Stimulated activated effector memory CD8-positive, alpha-beta T cell treated with anti-CD3 and anti-CD28 coated beads, Interleukin-12 subunit alpha, Interleukin-12 subunit beta, amount 100 ng/mL, for 72 hours (primary cell): ENCODE results near the gene CSMD2.

ENCODE experiments used
- ATAC-seq: fragments of 150-1000 bp; cut with Tn5 transposase; 2 replicates; pipeline ENCODE4 v1.10.0; 2021
- DNase-seq, 2 donors: peaks; one replicate each; pipeline ENCODE4 v3.0.0; 2021 to 2022; ENCODE audit warnings: low spot score in 2 of 2
- H3K27ac Mint-ChIP-seq: one replicate; pipeline ENCODE4 v1.8.0; 2022; ENCODE audit warnings: mild to moderate bottlenecking, mixed read lengths
- H3K36me3 Mint-ChIP-seq: one replicate; pipeline ENCODE4 v1.8.0; 2022; ENCODE audit warnings: mild to moderate bottlenecking, mixed read lengths
- H3K4me1 Mint-ChIP-seq: one replicate; pipeline ENCODE4 v1.8.0; 2022; ENCODE audit warnings: mixed read lengths
- H3K4me3 Mint-ChIP-seq: one replicate; pipeline ENCODE4 v1.8.0; 2022; ENCODE audit warnings: mild to moderate bottlenecking, mixed read lengths
- H3K9me3 Mint-ChIP-seq: one replicate; pipeline ENCODE4 v1.8.0; 2022; ENCODE audit warnings: mixed read lengths

The CSMD2 gene

DNA sequence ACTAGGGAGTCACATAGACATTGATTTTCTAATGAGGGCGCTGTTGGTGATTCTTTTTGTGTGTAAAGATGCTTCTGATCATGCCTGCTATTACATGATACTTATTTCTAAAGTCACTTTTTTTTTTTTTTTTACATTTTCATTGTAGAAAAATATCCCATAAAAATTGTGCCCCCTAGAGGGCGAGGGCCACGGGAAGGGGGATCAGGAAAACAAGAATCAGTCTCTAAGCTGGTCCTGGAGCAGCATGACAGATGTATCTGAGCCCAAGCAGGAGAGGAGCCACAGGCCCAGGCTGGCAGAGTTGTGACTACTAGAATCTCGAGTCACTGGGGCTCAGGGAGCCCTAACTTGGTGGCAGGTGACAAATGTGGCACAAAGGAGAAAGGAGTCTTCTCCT, 664.5 kb downstream of the CSMD2 start:
- H3K36me3 Mint-ChIP-seq: no peaks in the 10 kb centered on the region
- ATAC-seq: no peak
- H3K9me3 Mint-ChIP-seq: peaks cover 17% of the 10 kb centered on the region
- H3K4me1 Mint-ChIP-seq: no peaks in the 10 kb centered on the region
- no peak for DNase-seq
- H3K27ac Mint-ChIP-seq: no peak overlapping the region
- H3K4me3 Mint-ChIP-seq: no peak overlapping the region

GRCh38 chr1:33497410-33497809, 667.6 kb downstream of the CSMD2 start:
- H3K27ac Mint-ChIP-seq: no peak overlapping the region
- no peaks in the 10 kb centered on the region for H3K36me3 Mint-ChIP-seq

GRCh38 chr1:33494929-33495328, 670.1 kb downstream of the CSMD2 start:
- ATAC-seq (no peak), DNase-seq (no peak)
- H3K4me1 Mint-ChIP-seq: no peaks in the 10 kb centered on the region

More at GRCh38 chr1:33497410-33497809, 667.6 kb downstream of the CSMD2 start:
- no peaks in the 10 kb centered on the region for H3K4me1 Mint-ChIP-seq
- H3K9me3 Mint-ChIP-seq: peaks cover 30% of the 10 kb centered on the region
- no peak for DNase-seq
- no peak overlapping the region for H3K4me3 Mint-ChIP-seq
- no peak for ATAC-seq

DNA sequence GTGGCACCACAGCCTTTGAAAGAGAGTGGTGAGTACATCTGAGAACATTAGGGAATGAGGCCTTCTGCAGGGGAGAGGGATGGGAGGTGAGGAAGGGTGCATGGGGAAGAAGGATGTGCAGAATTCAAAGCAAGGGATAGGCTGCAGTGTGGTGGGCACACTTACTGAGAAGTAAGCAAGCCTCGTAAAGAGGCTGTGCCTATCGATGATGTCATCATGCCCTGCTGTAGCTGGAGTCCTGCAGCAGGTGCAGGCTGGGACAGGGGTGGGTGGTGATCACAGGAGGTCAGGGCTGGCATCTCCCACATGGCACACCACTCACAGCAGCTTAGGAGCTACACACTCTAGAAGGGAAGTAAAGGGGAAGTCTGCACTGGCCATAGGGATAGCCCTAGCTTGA, 676.4 kb downstream of the CSMD2 start:
- H3K9me3 Mint-ChIP-seq: peaks cover 12% of the 10 kb centered on the region
- H3K4me3 Mint-ChIP-seq: no peak overlapping the region
- ATAC-seq (no peak), DNase-seq (no peak)
- peaks cover 7% of the 10 kb centered on the region for H3K36me3 Mint-ChIP-seq
- no peaks in the 10 kb centered on the region for H3K4me1 Mint-ChIP-seq
- H3K27ac Mint-ChIP-seq: no peak overlapping the region

More at GRCh38 chr1:33494929-33495328, 670.1 kb downstream of the CSMD2 start:
- Mint-ChIP-seq H3K36me3 (peaks cover 7% of the 10 kb centered on the region), H3K27ac (no peak overlapping the region), H3K4me3 (no peak overlapping the region), H3K9me3 (peaks cover 30% of the 10 kb centered on the region)

DNA sequence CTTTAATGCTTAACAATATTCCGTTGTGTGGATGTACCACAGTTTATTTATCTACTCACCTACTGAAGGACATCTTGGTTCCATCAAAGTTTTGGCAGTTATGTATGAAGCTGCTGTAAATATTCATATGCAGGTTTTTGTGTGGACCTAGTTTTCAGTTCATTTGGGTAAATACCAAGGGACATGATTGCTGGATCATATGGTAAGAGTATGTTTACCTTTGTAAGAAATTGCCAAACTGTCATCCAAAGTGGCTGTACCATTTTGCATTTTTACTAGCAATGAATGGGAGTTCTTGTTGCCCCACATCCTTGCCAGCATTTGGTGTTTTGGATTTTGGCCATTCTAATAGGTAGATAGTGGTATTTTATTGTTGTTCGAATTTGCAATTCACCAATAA, 682.6 kb downstream of the CSMD2 start:
- H3K9me3 Mint-ChIP-seq: peaks cover 10% of the 10 kb centered on the region
- peaks cover 11% of the 10 kb centered on the region for H3K4me1 Mint-ChIP-seq
- no peaks in the 10 kb centered on the region for H3K36me3 Mint-ChIP-seq
- no peak for ATAC-seq
- DNase-seq: no peak
- no peak overlapping the region for H3K4me3 Mint-ChIP-seq
- H3K27ac Mint-ChIP-seq: no peak overlapping the region

- H3K9me3 Mint-ChIP-seq: no peaks in the 10 kb centered on the region
- no peaks in the 10 kb centered on the region for H3K36me3 Mint-ChIP-seq
- H3K4me1 Mint-ChIP-seq: peaks cover 31% of the 10 kb centered on the region
- no peak for ATAC-seq
- no peak for DNase-seq
- H3K27ac Mint-ChIP-seq: no peak overlapping the region
- H3K4me3 Mint-ChIP-seq: no peak overlapping the region
These were observed 687.6 kb downstream of the CSMD2 start for GRCh38 chr1:33477451-33477850.

DNA sequence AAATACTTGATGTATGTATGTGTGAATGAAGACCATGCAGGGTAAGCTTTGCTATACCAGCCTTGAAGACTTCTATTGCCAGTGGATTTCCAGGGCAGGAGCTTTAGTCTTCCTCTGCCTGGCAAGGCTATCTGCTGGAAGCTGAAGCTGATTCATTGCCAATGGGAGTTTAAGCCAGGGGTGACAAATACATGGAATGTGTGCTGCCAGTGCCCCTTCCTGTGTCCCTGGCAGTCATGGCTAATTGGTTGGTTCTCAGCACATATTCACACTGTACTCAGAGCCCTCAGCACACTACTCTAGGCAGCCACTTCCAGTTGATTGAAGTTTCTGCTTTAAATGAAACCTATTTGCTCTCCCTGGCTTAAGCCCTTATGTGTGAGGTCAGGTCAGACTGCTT, 691.1 kb downstream of the CSMD2 start:
- Mint-ChIP-seq H3K36me3 (no peaks in the 10 kb centered on the region), H3K9me3 (no peaks in the 10 kb centered on the region), H3K27ac (peak overlapping the region; percentile 96), H3K4me1 (peaks cover 40% of the 10 kb centered on the region), H3K4me3 (peak overlapping the region; percentile 92)
- no peak for DNase-seq
- no peak for ATAC-seq

- ATAC-seq (peak; percentile 91), DNase-seq (peak; percentile 61 to 91)
- Mint-ChIP-seq H3K27ac (peak within 1 kb of the TSS; percentile 96), H3K9me3 (no peaks in the 10 kb centered on the region), H3K36me3 (no peaks in the 10 kb centered on the region), H3K4me3 (peak within 1 kb of the TSS; percentile 92), H3K4me1 (peaks cover 31% of the 10 kb centered on the region)
These were observed 692.6 kb downstream of the CSMD2 start, which contains the start of gene ZSCAN20 for GRCh38 chr1:33472269-33472980. Gene ZSCAN20 (plus strand): TSS chr1:33472645. CDS start chr1:33479289, 6,644 bp downstream.

DNA sequence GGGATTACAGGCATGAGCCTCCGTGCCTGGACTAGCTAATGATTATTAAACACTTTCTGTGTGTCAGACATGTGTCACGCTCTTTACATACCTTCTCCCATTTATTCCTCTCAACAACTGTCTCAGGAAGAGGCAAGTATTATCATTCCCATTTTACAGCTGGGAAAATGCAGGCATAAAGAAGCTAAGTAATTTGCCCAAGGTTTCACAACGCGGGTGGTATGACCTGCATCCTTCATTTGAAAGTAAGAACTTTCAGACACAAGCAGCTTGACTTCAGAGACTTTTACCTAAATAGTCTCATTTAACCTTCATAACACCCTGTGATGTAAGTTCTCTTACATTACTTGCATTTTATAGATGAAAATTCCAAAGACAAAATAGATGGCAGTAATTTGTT, 693.6 kb downstream of the CSMD2 start:
- no peaks in the 10 kb centered on the region for H3K36me3 Mint-ChIP-seq
- ATAC-seq: no peak
- peaks cover 31% of the 10 kb centered on the region for H3K4me1 Mint-ChIP-seq
- no peak overlapping the region for H3K4me3 Mint-ChIP-seq
- no peak overlapping the region for H3K27ac Mint-ChIP-seq
- DNase-seq: no peak
- H3K9me3 Mint-ChIP-seq: no peaks in the 10 kb centered on the region

DNA sequence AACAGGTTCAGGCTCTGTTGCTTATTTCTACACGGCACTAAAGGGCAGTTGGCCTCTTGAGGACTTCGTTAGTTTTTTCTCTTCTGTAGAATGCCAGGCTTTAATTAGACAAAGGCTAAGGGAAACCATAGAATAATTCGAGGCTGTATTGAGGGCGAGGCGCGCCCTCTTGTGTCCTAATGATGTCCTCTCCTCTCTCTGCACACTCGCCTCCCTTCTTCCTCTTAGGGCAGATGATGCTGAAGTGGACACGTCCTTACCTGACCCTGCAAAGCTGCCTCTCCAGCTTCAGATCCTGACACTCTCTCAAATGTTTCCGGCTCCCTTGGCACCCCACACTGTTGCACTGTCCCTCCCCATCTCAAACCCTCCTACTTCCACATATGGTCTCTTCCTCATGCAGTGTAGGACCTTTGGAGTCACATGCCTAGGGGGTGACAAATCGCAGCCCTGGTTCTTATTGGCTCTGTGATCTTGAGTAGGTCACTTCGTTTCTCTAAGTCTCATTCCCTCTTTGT, 694.5 kb downstream of the CSMD2 start:
- ATAC-seq: peak; percentile 70
- Mint-ChIP-seq H3K4me1 (peaks cover 31% of the 10 kb centered on the region), H3K9me3 (no peaks in the 10 kb centered on the region), H3K27ac (no peak overlapping the region), H3K4me3 (peak overlapping the region; percentile 31), H3K36me3 (no peaks in the 10 kb centered on the region)
- DNase-seq: peak; percentile 30 to 76

GRCh38 chr1:33469691-33470090, 695.3 kb downstream of the CSMD2 start:
- Mint-ChIP-seq H3K9me3 (no peaks in the 10 kb centered on the region), H3K4me1 (peaks cover 31% of the 10 kb centered on the region), H3K4me3 (no peak overlapping the region), H3K36me3 (no peaks in the 10 kb centered on the region), H3K27ac (no peak overlapping the region)
- DNase-seq (no peak), ATAC-seq (no peak)

DNA sequence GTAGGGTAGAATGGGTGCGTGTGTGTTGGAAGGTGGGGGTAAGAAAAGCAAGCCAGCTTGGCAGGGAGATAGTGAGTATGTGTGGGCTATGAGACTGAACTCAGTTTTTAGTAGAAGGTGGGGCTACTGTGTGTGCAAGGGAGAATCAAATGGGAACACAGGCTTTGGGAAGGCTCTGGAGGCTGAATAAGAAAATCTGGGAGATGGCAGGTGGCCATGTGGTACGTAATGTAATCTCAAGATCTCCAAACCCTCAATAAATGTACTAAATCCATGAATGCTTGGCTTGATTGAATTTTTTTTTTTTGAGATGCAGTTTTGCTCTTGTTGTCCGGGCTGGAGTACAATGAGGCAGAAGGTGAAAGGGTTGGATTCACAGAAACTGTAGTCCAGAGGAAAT, 696.1 kb downstream of the CSMD2 start:
- H3K4me3 Mint-ChIP-seq: no peak overlapping the region
- no peak for ATAC-seq
- H3K36me3 Mint-ChIP-seq: no peaks in the 10 kb centered on the region
- peaks cover 27% of the 10 kb centered on the region for H3K4me1 Mint-ChIP-seq
- H3K27ac Mint-ChIP-seq: no peak overlapping the region
- H3K9me3 Mint-ChIP-seq: no peaks in the 10 kb centered on the region
- DNase-seq: no peak

DNA sequence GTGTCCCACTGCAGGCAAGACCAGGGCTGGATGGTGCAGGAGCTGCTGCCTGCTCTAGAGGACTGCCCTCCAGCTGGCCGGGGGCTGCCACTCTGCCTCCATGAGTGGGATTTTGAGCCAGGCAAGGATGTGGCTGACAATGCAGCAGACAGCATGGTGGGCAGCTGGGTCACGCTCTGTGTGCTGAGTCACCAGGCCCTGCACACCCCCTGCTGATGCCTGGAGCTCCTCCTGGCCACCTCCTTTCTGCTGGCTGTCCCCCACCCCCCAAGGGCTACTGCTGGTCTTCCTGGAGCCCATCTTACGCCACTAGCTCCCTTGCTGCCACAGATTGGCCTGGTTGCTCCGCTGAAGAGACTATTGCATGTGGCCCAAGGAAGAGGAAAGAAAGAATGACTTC, 696.5 kb downstream of the CSMD2 start:
- DNase-seq (no peak), ATAC-seq (no peak)
- Mint-ChIP-seq H3K4me1 (peaks cover 23% of the 10 kb centered on the region), H3K27ac (no peak overlapping the region), H3K36me3 (no peaks in the 10 kb centered on the region), H3K9me3 (no peaks in the 10 kb centered on the region), H3K4me3 (no peak overlapping the region)

GRCh38 chr1:33468011-33468410, 697.0 kb downstream of the CSMD2 start:
- Mint-ChIP-seq H3K4me3 (no peak overlapping the region), H3K27ac (no peak overlapping the region), H3K36me3 (no peaks in the 10 kb centered on the region), H3K9me3 (no peaks in the 10 kb centered on the region), H3K4me1 (peaks cover 17% of the 10 kb centered on the region)
- ATAC-seq (no peak), DNase-seq (no peak)

DNA sequence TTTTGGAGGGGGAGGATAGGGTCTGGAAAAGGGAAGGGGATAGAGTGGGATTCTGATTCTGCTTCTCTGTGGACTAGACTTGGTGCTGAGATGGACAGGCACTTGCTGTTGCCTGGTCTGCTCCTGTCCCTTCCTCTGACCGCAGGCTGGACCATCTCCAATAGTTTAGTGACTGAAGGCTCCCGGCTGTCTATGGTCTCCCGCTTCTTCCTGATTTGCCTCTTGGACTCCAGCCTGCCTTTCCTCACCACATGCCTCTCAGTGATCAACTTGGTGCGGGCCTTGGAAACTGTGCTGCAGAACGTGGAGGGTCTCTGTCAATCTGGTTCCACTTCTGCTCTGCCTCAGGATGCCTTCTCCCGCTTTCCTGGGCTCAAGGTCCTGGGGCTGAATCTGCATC, 698.9 kb downstream of the CSMD2 start:
- Mint-ChIP-seq H3K36me3 (no peaks in the 10 kb centered on the region), H3K9me3 (no peaks in the 10 kb centered on the region), H3K4me1 (peaks cover 6% of the 10 kb centered on the region), H3K4me3 (no peak overlapping the region), H3K27ac (no peak overlapping the region)
- DNase-seq (no peak), ATAC-seq (no peak)

- no peaks in the 10 kb centered on the region for H3K36me3 Mint-ChIP-seq
- no peak for DNase-seq
- no peaks in the 10 kb centered on the region for H3K9me3 Mint-ChIP-seq
- no peak for ATAC-seq
- H3K4me3 Mint-ChIP-seq: no peak overlapping the region
- peaks cover under 1% of the 10 kb centered on the region for H3K4me1 Mint-ChIP-seq
- H3K27ac Mint-ChIP-seq: no peak overlapping the region
These were observed 699.7 kb downstream of the CSMD2 start for GRCh38 chr1:33465316-33465715.
